HT1080 (cell line): ENCODE results near the gene BEX1. TPM values are rescaled to one million over a fixed set of nuclear protein-coding genes. Genes with fewer than 3 reads are reported as not detected.

Experiments used
- total RNA-seq: library from RNA; depleted of rRNA; stranded (reverse); fragments of >200 nt; shearing (Covaris generic); gene quantifications from 2 replicates; pipeline ENCODE4 v1.2.3, GENCODE V29; 2014; rRNA removed

Gene BEX1
- total RNA-seq, 1 experiment from 2014 or later: 123 TPM

Other genes with a start within 250 kb of the BEX1 start
- 0.13 TPM in 1 of 2 replicates, not detected in the other for gene RAB40AL, start 126.9 kb downstream of the BEX1 start, total RNA-seq
- 0.85 and 1.1 TPM in 2 replicates for gene NXF3, start 29.0 kb upstream of the BEX1 start, total RNA-seq
- gene BEX4, start 150.9 kb upstream of the BEX1 start, total RNA-seq: 0.90 TPM in 1 of 2 replicates, not detected in the other
- 46.8 and 48.9 TPM in 2 replicates for gene TCEAL8, start 191.0 kb upstream of the BEX1 start, total RNA-seq
- not detected in 2 replicates for gene TCEAL5, start 212.6 kb upstream of the BEX1 start, total RNA-seq
- 2.0 and 2.9 TPM in 2 replicates for gene BEX2, start 246.8 kb upstream of the BEX1 start, total RNA-seq